WTC11 (cell line): Measurements from ENCODE around the gene CCDC149. TPM values are rescaled to one million over a fixed set of nuclear protein-coding genes. Genes with fewer than 3 reads are reported as not detected.

Experiments used
- ATAC-seq: fragments of 200-7000 bp; cut with Tn5 transposase; 2 replicates; pipeline ENCODE4 v1.10.0; 2021; ENCODE audit warnings: mild to moderate bottlenecking, moderate library complexity
- CTCF ChIA-PET: fragments of 300-600 bp; sonication (Branson Sonifier 250); formaldehyde crosslinking; loops from one replicate; lab custom pipeline; 2021; ENCODE audit warnings: antibody characterized with exemption; lab: Charles Lee
- POLR2A ChIA-PET: fragments of 350-600 bp; sonication (Branson Sonifier 250); formaldehyde crosslinking; loops from one replicate; lab custom pipeline; 2021; ENCODE audit warnings: antibody characterized with exemption; lab: Charles Lee
- DNase-seq: peaks from one replicate; pipeline ENCODE4 v3.0.0; 2021; ENCODE audit warnings: low spot score
- H3K27ac Mint-ChIP-seq: 2 replicates; pipeline ENCODE4 v1.8.0; 2021; ENCODE audit warnings: mixed read lengths
- H3K27me3 Mint-ChIP-seq: 2 replicates; pipeline ENCODE4 v1.8.0; 2021; ENCODE audit warnings: low read depth, mild to moderate bottlenecking, moderate library complexity, mixed read lengths
- H3K36me3 Mint-ChIP-seq: 2 replicates; pipeline ENCODE4 v1.8.0; 2021; ENCODE audit warnings: mixed read lengths
- H3K4me1 Mint-ChIP-seq: 2 replicates; pipeline ENCODE4 v1.8.0; 2022; ENCODE audit warnings: mixed read lengths
- H3K4me3 Mint-ChIP-seq: 2 replicates; pipeline ENCODE4 v1.8.0; 2021; ENCODE audit warnings: mild to moderate bottlenecking, moderate library complexity, mixed read lengths
- H3K9me3 Mint-ChIP-seq: 2 replicates; pipeline ENCODE4 v1.8.0; 2021; ENCODE audit warnings: mixed read lengths
- AR ChIP-seq: fragments of 250-450 bp; sonication (Bioruptor Pico); IDR thresholded peaks from 2 replicates; pipeline ENCODE4 v1.9.0; 2021; ENCODE audit warnings: mild to moderate bottlenecking
- ARID4B ChIP-seq: sonication (generic); formaldehyde crosslinking; IDR thresholded peaks from 2 replicates; pipeline ENCODE4 v1.8.0; 2023; ENCODE audit warnings: missing genetic modification reagents, mild to moderate bottlenecking, borderline replicate concordance
- ATF3 ChIP-seq: sonication (generic); formaldehyde crosslinking; conservative IDR thresholded peaks from 2 replicates; pipeline ENCODE4 v1.8.1; 2022; ENCODE audit warnings: mild to moderate bottlenecking, missing genetic modification reagents
- ATF6 ChIP-seq: sonication (generic); formaldehyde crosslinking; IDR thresholded peaks from 2 replicates; pipeline ENCODE4 v1.8.1; 2023; ENCODE audit warnings: mild to moderate bottlenecking, missing genetic modification reagents
- CREB1 ChIP-seq: sonication (generic); formaldehyde crosslinking; IDR thresholded peaks from 2 replicates; pipeline ENCODE4 v1.8.0; 2023; ENCODE audit warnings: mild to moderate bottlenecking, missing genetic modification reagents
- CREM ChIP-seq: sonication (generic); formaldehyde crosslinking; IDR thresholded peaks from 2 replicates; pipeline ENCODE4 v1.8.1; 2022; ENCODE audit warnings: mild to moderate bottlenecking, missing genetic modification reagents, moderate library complexity
- CTCF ChIP-seq: fragments of 200-600 bp; IDR thresholded peaks from 2 replicates; pipeline ENCODE4 v1.8.0; 2022; ENCODE audit warnings: antibody characterized with exemption
- FOXP1 ChIP-seq: sonication (generic); formaldehyde crosslinking; IDR thresholded peaks from 2 replicates; pipeline ENCODE4 v1.8.0; 2022; ENCODE audit warnings: missing genetic modification reagents, mild to moderate bottlenecking, moderate library complexity, borderline replicate concordance
- FOXP4 ChIP-seq: sonication (generic); formaldehyde crosslinking; IDR thresholded peaks from 2 replicates; pipeline ENCODE4 v1.8.0; 2022; ENCODE audit warnings: mild to moderate bottlenecking, missing genetic modification reagents
- MYBL2 ChIP-seq: sonication (generic); formaldehyde crosslinking; IDR thresholded peaks from 2 replicates; pipeline ENCODE4 v1.8.1; 2023; ENCODE audit warnings: mild to moderate bottlenecking, moderate library complexity, missing genetic modification reagents
- NR2C2 ChIP-seq: sonication (generic); formaldehyde crosslinking; IDR thresholded peaks from 2 replicates; pipeline ENCODE4 v1.8.0; 2022; ENCODE audit warnings: mild to moderate bottlenecking, missing genetic modification reagents
- NR3C1 ChIP-seq: sonication (generic); formaldehyde crosslinking; conservative IDR thresholded peaks from 2 replicates; pipeline ENCODE4 v1.8.1; 2023; ENCODE audit warnings: low read depth, mild to moderate bottlenecking, missing genetic modification reagents
- PRRX2 ChIP-seq: fragments of 250-450 bp; sonication (Bioruptor Pico); IDR thresholded peaks from 2 replicates; pipeline ENCODE4 v1.8.0; 2021; ENCODE audit warnings: mild to moderate bottlenecking
- SMAD4 ChIP-seq: sonication (generic); formaldehyde crosslinking; IDR thresholded peaks from 2 replicates; pipeline ENCODE4 v1.8.0; 2022; ENCODE audit warnings: mild to moderate bottlenecking, missing genetic modification reagents
- TCF7 ChIP-seq: sonication (generic); formaldehyde crosslinking; IDR thresholded peaks from 2 replicates; pipeline ENCODE4 v1.8.0; 2022; ENCODE audit warnings: mild to moderate bottlenecking, low read depth, missing genetic modification reagents, moderate library complexity
- ZNF138 ChIP-seq: sonication (generic); formaldehyde crosslinking; conservative IDR thresholded peaks from 2 replicates; pipeline ENCODE4 v1.8.1; 2022; ENCODE audit warnings: mild to moderate bottlenecking, moderate library complexity, missing genetic modification reagents
- ZNF317 ChIP-seq: sonication (generic); formaldehyde crosslinking; IDR thresholded peaks from 2 replicates; pipeline ENCODE4 v1.8.1; 2023; ENCODE audit warnings: low read depth, mild to moderate bottlenecking, moderate library complexity, missing genetic modification reagents, borderline replicate concordance
- ZNF425 ChIP-seq: fragments of 250-450 bp; sonication (Bioruptor Pico); conservative IDR thresholded peaks from 2 replicates; pipeline ENCODE4 v1.9.0; 2021; ENCODE audit warnings: mild to moderate bottlenecking
- total RNA-seq: library from RNA; stranded (reverse); gene quantifications from 3 replicates; pipeline ENCODE4 v1.2.3, GENCODE V29; 2021

Gene CCDC149
- total RNA-seq, 1 experiment from 2014 or later = 3.9 TPM

- TF ChIP-seq CTCF (no peak), ATF6 (no peak), ZNF138 (no peak), ZNF425 (CRISPR knock-in tag) (no peak), NR3C1 (no peak)
Observed at GRCh38 chr4:24892778-24893177, 20.1 kb downstream of the CCDC149 start (continued).

- Mint-ChIP-seq H3K36me3 (no peaks in the 10 kb centered on the region), H3K9me3 (no peaks in the 10 kb centered on the region)
- TF ChIP-seq ZNF317 (CRISPR knock-in tag) (no peak), SMAD4 (CRISPR knock-in tag) (no peak), ZNF138 (no peak), AR (CRISPR knock-in tag) (no peak)
- TF ChIP-seq, all 79 proteins: peak for 0
- ATAC-seq (no peak), DNase-seq (no peak)
- POLR2A ChIA-PET = no interaction called here
- H3K27me3 Mint-ChIP-seq = no peaks in the 10 kb centered on the region
- H3K4me1 Mint-ChIP-seq = peaks cover 23% of the 10 kb centered on the region
- CTCF ChIA-PET = no interaction called here
- H3K4me3 Mint-ChIP-seq = no peak overlapping the region
- H3K27ac Mint-ChIP-seq = no peak overlapping the region
Observed at GRCh38 chr4:24892278-24892677, 20.6 kb downstream of the CCDC149 start.

GRCh38 chr4:24890561-24891126, 22.2 kb downstream of the CCDC149 start:
- Mint-ChIP-seq H3K4me1 (peaks cover 18% of the 10 kb centered on the region), H3K9me3 (no peaks in the 10 kb centered on the region), H3K27me3 (no peaks in the 10 kb centered on the region), H3K36me3 (no peaks in the 10 kb centered on the region), H3K4me3 (no peak overlapping the region), H3K27ac (no peak overlapping the region)
- DNase-seq (no peak), ATAC-seq (no peak)
- POLR2A ChIA-PET = no interaction called here
- CTCF ChIA-PET = no interaction called here
- TF ChIP-seq CREB1 (CRISPR knock-in tag) (no peak), FOXP1 (no peak), PRRX2 (CRISPR knock-in tag) (no peak), ATF3 (no peak), TCF7 (CRISPR knock-in tag) (no peak), FOXP4 (CRISPR knock-in tag) (no peak), CREM (CRISPR knock-in tag) (no peak), ARID4B (CRISPR knock-in tag) (no peak), NR2C2 (CRISPR knock-in tag) (no peak), MYBL2 (CRISPR knock-in tag) (no peak)
